Progenitor cell of endocrine pancreas (in vitro differentiated cells): Measurements from ENCODE around the gene CYP27A1. TPM values are rescaled to one million over a fixed set of nuclear protein-coding genes. Genes with fewer than 3 reads are reported as not detected.

Experiments used
- DNase-seq: peaks from one replicate; pipeline ENCODE4 v3.0.0; 2021; ENCODE audit warnings: low spot score; ENCODE audit not compliant: unreplicated experiment
- H3K27ac Mint-ChIP-seq: 2 replicates; pipeline ENCODE4 v1.8.0; 2021; ENCODE audit warnings: mild to moderate bottlenecking, moderate library complexity, mixed read lengths
- H3K27me3 Mint-ChIP-seq: 2 replicates; pipeline ENCODE4 v1.8.0; 2021; ENCODE audit warnings: mixed read lengths
- H3K36me3 Mint-ChIP-seq: 2 replicates; pipeline ENCODE4 v1.8.0; 2022; ENCODE audit warnings: mixed read lengths; ENCODE audit not compliant: insufficient read depth
- H3K4me1 Mint-ChIP-seq: 2 replicates; pipeline ENCODE4 v1.8.0; 2021; ENCODE audit warnings: low read depth, mixed read lengths
- H3K4me3 Mint-ChIP-seq: 2 replicates; pipeline ENCODE4 v1.8.0; 2021; ENCODE audit warnings: low read depth, mild to moderate bottlenecking, moderate library complexity, mixed read lengths
- H3K9me3 Mint-ChIP-seq: 2 replicates; pipeline ENCODE4 v1.8.0; 2021; ENCODE audit warnings: low read depth, mixed read lengths
- long read RNA-seq: library from polyadenylated mRNA; unstranded; transcript quantifications from one replicate; pipeline ENCODE4 v2.0.0, GENCODE V29; 2020
- total RNA-seq: library from RNA; stranded (reverse); gene quantifications from 2 replicates; pipeline ENCODE4 v1.2.1, GENCODE V29; 2021
- TF ChIP-seq, protein P1 (sequence below): fragments of 200-600 bp; sonication (generic); IDR thresholded peaks from one replicate; pipeline ENCODE4 v1.5.0; 2021; ENCODE audit warnings: antibody characterized with exemption, mild to moderate bottlenecking; ENCODE audit not compliant: unreplicated experiment

Gene CYP27A1
- total RNA-seq = 15.1 and 16.4 TPM in 2 replicates
- long read RNA-seq, partial matches to known transcripts = 2 of 8 reads
- long read RNA-seq, other reads (novel, unspliced or antisense) = 5 of 8 reads

DNA sequence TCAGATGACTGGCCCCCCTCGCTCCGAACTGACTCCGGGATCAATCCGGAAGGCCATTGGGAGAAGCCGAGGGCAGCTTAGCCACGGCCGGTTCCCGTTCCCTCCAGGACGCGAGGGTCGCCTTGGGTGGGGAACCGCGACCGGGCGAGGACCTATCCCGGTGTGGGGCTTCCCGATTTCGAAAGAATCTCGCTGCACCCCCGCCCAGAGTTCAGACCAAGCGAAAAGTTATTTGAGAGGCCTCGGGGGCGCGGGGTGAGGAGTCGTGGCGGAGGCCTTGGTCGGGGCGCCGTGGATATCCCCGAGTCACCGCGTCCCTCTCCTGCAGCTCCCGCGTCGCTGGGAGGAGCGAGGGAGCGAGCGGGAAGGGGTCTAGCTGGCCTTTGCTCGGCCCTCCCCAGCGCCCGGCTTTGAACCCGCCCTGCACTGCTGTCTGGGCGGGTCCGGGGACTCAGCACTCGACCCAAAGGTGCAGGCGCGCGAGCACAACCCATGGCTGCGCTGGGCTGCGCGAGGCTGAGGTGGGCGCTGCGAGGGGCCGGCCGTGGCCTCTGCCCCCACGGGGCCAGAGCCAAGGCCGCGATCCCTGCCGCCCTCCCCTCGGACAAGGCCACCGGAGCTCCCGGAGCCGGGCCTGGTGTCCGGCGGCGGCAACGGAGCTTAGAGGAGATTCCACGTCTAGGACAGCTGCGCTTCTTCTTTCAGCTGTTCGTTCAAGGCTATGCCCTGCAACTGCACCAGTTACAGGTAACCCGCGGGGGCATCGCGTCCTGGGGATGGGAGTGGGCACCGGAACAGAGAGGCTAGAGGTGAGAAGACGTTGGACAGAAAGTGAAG, at the start of gene CYP27A1:
Gene CYP27A1, plus strand, starts transcription at position 457 of the 837 bp plus-strand sequence. Its CDS starts 36 bp downstream, at position 493.
- H3K4me1 Mint-ChIP-seq = peaks cover 34% of the 10 kb centered on the region
- H3K4me3 Mint-ChIP-seq = peak within 1 kb of the TSS; percentile 80
- peaks cover 6% of the 10 kb centered on the region for H3K9me3 Mint-ChIP-seq
- peak within 1 kb of the TSS; percentile 96 for H3K27ac Mint-ChIP-seq
- TF ChIP-seq, protein P1, sequence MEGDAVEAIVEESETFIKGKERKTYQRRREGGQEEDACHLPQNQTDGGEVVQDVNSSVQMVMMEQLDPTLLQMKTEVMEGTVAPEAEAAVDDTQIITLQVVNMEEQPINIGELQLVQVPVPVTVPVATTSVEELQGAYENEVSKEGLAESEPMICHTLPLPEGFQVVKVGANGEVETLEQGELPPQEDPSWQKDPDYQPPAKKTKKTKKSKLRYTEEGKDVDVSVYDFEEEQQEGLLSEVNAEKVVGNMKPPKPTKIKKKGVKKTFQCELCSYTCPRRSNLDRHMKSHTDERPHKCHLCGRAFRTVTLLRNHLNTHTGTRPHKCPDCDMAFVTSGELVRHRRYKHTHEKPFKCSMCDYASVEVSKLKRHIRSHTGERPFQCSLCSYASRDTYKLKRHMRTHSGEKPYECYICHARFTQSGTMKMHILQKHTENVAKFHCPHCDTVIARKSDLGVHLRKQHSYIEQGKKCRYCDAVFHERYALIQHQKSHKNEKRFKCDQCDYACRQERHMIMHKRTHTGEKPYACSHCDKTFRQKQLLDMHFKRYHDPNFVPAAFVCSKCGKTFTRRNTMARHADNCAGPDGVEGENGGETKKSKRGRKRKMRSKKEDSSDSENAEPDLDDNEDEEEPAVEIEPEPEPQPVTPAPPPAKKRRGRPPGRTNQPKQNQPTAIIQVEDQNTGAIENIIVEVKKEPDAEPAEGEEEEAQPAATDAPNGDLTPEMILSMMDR = no peak
- H3K27me3 Mint-ChIP-seq = no peaks in the 10 kb centered on the region
- peak; percentile 25 for DNase-seq
- peaks cover 8% of the 10 kb centered on the region for H3K36me3 Mint-ChIP-seq

DNA sequence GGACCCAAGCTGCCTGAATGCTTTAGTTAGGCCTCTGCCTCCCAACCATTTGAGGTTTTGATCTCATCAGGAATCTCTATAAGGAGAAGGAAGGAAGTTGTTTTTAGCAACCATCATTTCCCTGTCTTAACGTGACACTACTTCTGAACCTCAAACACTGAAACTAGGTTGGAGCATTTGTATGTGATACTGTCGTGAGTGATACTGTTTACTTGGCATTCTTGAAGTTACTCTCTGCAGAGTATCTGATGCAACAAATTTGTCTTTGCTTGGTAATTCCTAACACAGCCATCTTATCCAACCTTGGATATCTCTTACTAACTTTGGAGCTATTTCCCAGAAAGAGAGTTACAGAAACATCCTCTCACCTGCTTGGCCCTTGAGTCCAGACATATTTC, 49.2 kb upstream of the CYP27A1 start:
- no peaks in the 10 kb centered on the region for H3K4me1 Mint-ChIP-seq
- TF ChIP-seq, protein P1 = no peak
- peaks cover 13% of the 10 kb centered on the region for H3K36me3 Mint-ChIP-seq
- H3K27ac Mint-ChIP-seq = no peak overlapping the region
- H3K9me3 Mint-ChIP-seq = peaks cover 1% of the 10 kb centered on the region
- no peaks in the 10 kb centered on the region for H3K27me3 Mint-ChIP-seq
- H3K4me3 Mint-ChIP-seq = no peak overlapping the region
- DNase-seq = no peak

DNA sequence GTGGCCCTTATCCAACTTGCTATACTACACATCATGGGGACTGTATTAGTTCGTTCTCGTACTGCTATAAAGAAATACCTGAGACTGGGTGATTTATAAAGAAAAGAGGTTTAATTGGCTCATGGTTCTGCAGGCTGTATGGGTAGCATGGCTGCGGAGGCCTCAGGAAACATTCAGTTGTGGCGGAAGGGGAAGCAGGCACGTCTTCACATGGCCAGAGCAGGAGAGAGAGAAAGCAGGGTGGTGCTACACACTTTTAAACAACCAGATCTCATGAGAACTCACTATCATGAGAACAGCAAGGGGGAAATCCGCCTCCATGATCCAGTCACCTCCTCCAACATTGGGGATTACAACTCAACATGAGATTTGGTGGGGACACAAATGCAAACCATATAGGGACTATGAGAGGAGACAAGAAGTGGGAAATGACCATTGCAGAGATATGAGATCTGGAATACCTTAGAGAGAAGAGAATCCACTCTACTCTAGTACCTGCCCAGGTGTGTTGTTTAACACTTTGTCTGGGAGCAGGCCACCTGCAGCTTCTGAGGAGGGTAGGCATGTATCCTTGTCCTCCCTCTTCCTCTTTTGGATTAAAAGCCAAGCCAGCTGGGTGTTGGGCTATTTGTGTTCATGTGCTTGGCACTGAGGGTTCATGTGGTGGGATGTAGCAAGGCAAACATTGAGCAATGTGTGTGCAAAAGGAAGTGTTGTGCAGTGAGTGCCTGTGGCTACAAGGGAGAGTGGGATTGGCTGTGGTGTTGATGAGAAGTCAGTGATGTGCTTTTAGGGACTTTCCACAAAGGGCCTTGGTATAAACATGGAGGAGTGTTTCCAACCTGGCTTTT, 48.6 kb upstream of the CYP27A1 start:
- no peaks in the 10 kb centered on the region for H3K4me1 Mint-ChIP-seq
- H3K27ac Mint-ChIP-seq = no peak overlapping the region
- H3K27me3 Mint-ChIP-seq = no peaks in the 10 kb centered on the region
- TF ChIP-seq, protein P1 = no peak
- no peak overlapping the region for H3K4me3 Mint-ChIP-seq
- DNase-seq = no peak
- H3K9me3 Mint-ChIP-seq = no peaks in the 10 kb centered on the region
- H3K36me3 Mint-ChIP-seq = peaks cover 16% of the 10 kb centered on the region

DNA sequence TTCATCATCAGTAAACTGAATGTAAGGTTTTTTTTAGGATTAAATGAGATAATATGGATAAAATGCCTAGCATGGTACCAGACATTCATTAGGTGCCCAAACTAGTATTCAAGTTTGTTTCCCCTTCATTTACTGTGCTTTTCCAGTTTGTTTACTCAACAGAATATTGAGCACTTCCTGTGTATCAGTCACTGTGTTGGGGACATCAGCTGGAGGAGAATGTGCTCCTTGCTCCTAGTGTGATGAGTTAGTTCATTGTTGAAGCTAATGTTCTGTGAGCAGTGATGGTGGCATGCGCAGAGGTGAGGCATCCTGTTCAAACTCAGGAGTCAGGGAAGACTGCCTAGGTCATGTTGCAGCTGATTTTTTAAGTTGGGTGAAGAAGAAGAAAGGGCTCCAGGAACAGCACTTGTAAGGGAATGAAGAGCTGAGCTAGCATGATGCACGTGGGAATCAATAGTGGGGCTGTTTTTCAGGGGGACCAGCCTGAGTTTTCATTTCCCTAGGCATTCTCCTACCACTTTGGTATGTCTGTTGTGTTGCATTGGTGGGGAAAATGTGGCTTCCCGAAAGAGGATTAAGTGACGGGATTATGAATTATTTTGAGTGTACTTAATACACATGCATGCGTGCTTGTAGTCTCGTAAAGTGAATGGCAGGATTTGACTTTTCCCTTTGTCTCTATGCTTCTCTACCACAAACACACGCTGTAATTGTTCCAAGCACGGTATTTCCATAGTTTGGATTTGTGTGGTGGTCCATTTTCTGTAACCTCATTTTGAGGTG, 47.6 kb upstream of the CYP27A1 start:
- Mint-ChIP-seq H3K4me1 (no peaks in the 10 kb centered on the region), H3K36me3 (peaks cover 12% of the 10 kb centered on the region), H3K9me3 (no peaks in the 10 kb centered on the region), H3K27ac (no peak overlapping the region), H3K27me3 (no peaks in the 10 kb centered on the region), H3K4me3 (no peak overlapping the region)
- TF ChIP-seq, protein P1 = no peak
- no peak for DNase-seq
